ENCODE results near the gene IGFBPL1.

IGFBPL1 gene

GRCh38 chr9:38392235-38393127 lies 31.8 kb downstream of the IGFBPL1 start, which contains the start of gene ALDH1B1:
ALDH1B1 (plus strand) TSS chr9:38392702; CDS start chr9:38395749, 3,047 bp downstream.
- peak within 1 kb of the TSS; percentile 63 for H3K4me3 ChIP-seq (ENCODE audit: low read length)
- DNase-seq (ENCODE audit: low read depth): peak; percentile 80
- TF ChIP-seq CTCF (IDR thresholded peaks at IDR 0.05; ENCODE audit: insufficient read depth, low read depth, low read length, missing control alignments): no peak

GRCh38 chr9:38391278-38392118 lies 32.8 kb downstream of the IGFBPL1 start:
- no peak overlapping the region for H3K4me3 ChIP-seq (ENCODE audit: low read length)
- no peak for TF ChIP-seq CTCF (IDR thresholded peaks at IDR 0.05; ENCODE audit: insufficient read depth, low read depth, low read length, missing control alignments)
- no peak for DNase-seq (ENCODE audit: low read depth)

- no peak for DNase-seq (ENCODE audit: low read depth)
- no peak for TF ChIP-seq CTCF (IDR thresholded peaks at IDR 0.05; ENCODE audit: insufficient read depth, low read depth, low read length, missing control alignments)
- no peak overlapping the region for H3K4me3 ChIP-seq (ENCODE audit: low read length)
These were observed 33.4 kb downstream of the IGFBPL1 start for GRCh38 chr9:38390851-38391250.

GRCh38 chr9:38390442-38390841 lies 33.8 kb downstream of the IGFBPL1 start:
- DNase-seq (ENCODE audit: low read depth): no peak
- TF ChIP-seq CTCF (IDR thresholded peaks at IDR 0.05; ENCODE audit: insufficient read depth, low read depth, low read length, missing control alignments): no peak
- no peak overlapping the region for H3K4me3 ChIP-seq (ENCODE audit: low read length)

GRCh38 chr9:38389313-38389712 lies 34.9 kb downstream of the IGFBPL1 start:
- no peak for DNase-seq (ENCODE audit: low read depth)
- H3K4me3 ChIP-seq (ENCODE audit: low read length): no peak overlapping the region
- TF ChIP-seq CTCF (IDR thresholded peaks at IDR 0.05; ENCODE audit: insufficient read depth, low read depth, low read length, missing control alignments): no peak

GRCh38 chr9:38388283-38389223 lies 35.7 kb downstream of the IGFBPL1 start:
- H3K4me3 ChIP-seq (ENCODE audit: low read length): no peak overlapping the region
- TF ChIP-seq CTCF (IDR thresholded peaks at IDR 0.05; ENCODE audit: insufficient read depth, low read depth, low read length, missing control alignments): no peak
- DNase-seq (ENCODE audit: low read depth): peak; percentile 13

Data from epithelial cell of esophagus (primary cell).